H4 (cell line): ENCODE measurements around the gene DEAF1. TPM values are rescaled to one million over a fixed set of nuclear protein-coding genes. Genes with fewer than 3 reads are reported as not detected.

Experiments used
- DNase-seq: peaks from one replicate; pipeline ENCODE4 v3.0.0-alpha.2; 2015; ENCODE audit warnings: low spot score
- total RNA-seq: library from RNA; depleted of rRNA; stranded (reverse); fragments of >200 nt; shearing (Covaris generic); gene quantifications from 2 replicates; pipeline ENCODE4 v1.2.3, GENCODE V29; 2014

DEAF1 gene
- total RNA-seq, 1 experiment from 2014 or later = 24.9 TPM

DNA sequence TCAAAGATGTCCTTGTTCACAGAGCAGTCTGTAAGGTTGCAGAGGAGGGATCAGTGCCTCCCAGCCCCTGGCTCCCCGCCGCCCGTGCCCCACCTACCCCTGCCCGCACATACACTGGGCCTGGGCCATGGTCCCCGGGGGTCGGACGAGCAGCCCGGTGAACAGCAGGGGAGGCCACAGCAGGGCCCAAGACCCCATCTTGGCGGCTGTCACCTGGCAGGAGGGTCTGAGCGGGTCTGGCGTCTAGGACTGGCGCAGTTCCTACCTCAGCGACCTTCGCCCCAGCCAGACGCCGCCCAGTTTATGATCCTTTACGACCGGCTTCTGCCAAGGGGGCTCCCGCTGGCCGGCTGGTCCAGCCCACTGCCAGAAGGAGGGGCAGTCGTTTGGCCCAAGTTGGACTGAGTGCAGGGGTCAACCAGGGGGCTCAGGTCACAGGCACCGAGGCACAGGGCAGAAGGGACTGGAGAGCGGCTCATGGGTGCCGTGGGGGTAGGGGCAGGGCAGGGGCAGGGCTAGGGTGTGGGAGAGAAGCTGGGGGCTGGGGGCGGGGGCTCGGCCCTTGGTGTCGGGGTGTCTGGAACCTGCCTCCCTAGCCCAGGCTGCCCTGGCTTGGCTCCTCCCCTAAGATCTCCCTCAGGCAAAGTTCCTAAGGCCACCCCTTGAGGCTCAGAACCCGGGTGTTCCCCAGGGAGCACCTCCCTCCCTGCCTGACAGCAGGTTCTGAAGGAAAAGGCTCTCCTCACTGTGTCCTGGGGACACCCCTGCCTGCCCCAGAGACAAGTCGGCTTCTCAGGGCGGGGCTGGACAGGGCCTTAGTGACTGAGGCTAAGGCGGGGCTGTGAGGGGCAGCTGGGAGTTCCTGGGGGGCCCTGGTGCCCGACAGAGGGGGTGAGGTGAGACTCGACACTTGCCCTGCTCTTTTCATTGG is 70.1 kb downstream of the DEAF1 start, which contains the start of gene CDHR5:
TSS of gene CDHR5 (minus strand) at position 251 of the 931 bp plus-strand sequence. CDS start at position 198, 53 bp downstream.
- DNase-seq = no peak

DNA sequence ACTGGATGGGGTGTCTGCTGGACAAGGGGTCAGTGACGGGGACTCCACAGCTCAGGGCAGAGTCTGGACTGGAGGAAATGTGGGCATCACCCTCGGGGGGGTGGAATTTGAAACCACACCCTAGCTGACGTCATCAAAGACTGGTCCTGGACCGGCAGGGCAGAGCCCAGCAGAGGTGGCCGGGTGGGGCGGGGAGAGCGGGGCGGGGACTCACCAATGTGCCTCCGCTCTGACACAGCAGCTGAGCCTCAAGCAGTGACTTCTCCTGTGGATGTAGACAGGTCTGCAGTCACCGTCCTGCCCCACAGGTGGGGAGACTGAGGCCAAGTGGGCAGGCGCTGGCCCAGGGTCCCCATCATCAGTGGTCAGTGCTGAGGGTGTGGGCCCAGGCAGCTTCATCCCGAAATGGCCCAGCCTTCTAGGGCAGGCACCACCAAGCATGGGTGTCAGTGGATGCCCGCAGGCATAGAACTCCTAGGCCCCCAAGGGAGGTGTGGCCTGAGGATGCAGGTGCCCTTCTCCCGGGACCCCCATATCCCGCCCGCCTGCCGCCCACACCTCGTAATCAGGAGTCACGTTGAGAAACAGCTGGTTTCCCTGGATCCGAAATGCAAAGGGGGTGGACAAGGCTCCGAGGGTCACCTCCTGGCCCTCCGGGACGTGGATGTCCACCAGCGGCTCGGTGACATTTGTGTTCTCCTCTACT is 70.9 kb downstream of the DEAF1 start:
- peak; percentile 65 for DNase-seq

DNA sequence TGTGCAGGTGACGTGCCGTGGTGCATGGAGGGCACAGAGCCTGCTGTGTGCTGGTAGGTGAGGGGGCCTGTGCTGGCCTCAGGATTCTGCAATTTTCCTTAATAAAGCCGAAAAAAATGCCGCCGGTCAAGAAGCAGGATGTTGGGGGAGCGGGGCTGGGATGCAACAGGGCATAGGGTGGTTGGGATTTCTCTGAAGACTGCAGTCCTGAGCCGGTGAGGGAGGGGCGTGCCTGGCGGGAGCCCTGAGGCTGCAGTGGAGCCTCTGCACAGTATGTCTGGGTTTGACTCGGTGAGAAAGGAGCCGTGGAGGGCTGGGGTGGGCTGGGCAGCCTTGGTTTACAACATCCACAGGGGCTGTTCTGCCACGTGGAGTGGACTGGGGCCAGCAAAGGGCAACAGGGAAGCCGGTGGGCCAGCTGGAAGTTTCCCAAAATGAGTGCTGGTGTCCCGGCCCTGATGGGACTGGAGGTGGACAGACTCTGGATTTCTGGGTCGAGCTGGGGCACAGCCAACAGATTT is 71.6 kb downstream of the DEAF1 start:
- DNase-seq = no peak

DNA sequence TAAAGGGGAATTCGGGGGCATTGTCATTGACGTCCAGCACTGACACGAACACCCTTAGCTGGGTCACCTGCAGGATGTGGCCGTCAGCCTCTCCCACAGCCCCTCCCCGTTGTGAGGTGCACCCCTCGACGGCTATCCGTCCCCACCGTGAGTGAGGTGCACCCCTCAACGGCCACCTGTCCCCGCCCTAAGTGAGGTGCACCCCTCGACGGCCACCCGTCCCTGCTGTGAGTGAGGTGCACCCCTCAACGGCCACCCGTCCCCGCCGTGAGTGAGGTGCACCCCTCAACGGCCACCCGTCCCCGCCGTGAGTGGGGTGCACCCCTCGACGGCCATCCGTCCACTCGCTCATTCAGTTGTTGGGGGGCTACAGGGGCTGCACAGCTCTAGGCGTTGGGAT is 73.2 kb downstream of the DEAF1 start:
- no peak for DNase-seq

DNA sequence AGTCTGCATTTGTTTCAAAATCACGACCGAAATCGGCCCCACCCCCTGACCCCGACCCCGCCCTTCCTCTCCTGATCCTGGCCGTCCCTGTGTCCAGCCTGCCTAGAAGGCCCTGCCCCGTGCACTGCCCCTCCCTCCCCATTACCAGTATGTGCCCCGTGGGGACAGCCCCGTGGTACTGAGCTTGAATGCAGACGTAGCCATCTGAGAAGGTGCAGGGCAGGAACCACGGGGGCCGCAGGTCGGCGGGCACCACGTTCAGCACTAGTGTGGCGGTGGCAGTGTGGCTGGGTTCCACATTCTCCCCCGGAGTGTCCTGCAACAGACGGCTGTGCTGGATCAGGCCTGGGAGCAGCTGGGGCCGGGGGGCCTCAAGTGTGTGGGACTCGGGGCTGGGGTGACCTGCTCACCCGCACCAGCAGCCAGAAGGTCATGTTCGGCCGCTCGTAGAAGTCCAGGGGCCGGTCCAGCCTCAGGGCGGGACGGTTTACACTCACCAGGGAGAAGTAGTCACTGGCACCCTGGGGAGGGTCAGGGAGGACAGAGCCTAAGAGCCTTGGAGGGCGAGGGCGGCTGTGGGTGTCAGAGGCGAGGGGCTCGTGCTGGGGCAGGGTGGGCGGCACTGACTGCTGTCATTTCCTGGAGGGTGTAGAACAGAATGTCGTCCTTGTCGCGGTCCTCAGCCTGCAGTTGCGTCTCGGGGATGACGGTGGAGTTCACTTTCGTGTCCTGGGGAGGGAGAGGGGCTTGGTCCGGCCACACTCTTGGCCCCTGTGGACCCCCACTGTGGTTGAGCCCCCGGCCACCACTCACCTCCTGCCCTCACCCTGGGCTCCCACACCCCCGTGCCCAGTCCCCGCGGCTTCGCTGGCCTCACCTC is 73.8 kb downstream of the DEAF1 start:
- no peak for DNase-seq

DNA sequence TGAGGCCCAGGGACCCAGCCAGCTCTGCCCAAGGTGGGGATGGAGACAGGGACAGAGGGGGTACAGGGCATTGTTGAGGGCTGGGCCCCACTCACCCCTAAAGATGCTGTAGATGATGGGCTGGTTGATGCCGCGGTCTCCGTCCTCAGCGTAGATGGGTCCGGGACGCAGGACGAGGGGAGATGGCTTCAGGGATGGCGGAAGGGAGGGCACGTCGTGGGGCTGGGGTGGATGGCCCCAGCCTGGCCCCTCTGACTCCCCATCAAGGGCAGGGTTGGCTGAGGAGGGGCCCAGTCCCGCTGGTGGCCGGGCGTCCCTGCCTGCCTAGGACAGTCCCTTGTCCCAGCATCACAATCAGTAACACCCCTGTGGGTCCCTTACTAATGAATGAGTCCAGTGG is 74.8 kb downstream of the DEAF1 start:
- DNase-seq = no peak

DNA sequence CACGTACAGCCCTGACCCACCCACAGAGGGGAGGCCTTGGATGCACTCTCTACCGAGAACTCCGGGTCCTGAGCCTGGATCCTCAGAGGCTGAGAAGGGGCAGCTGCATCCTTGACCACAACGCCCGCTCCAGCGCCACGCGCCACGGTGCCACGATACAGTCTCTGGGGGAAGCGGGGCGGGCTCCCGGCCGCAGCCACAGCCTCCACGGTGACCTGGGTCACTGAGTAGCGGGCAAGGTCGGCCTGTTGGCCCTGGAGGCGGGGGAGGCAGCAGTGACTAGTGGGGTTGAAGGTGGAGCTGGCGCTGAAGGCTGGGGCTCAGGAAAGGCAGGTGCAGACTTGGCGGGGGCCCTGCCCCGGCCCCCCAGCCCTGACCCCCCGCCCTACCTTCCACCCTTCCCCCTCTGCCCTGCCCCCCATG is 75.4 kb downstream of the DEAF1 start:
- DNase-seq = no peak

DNA sequence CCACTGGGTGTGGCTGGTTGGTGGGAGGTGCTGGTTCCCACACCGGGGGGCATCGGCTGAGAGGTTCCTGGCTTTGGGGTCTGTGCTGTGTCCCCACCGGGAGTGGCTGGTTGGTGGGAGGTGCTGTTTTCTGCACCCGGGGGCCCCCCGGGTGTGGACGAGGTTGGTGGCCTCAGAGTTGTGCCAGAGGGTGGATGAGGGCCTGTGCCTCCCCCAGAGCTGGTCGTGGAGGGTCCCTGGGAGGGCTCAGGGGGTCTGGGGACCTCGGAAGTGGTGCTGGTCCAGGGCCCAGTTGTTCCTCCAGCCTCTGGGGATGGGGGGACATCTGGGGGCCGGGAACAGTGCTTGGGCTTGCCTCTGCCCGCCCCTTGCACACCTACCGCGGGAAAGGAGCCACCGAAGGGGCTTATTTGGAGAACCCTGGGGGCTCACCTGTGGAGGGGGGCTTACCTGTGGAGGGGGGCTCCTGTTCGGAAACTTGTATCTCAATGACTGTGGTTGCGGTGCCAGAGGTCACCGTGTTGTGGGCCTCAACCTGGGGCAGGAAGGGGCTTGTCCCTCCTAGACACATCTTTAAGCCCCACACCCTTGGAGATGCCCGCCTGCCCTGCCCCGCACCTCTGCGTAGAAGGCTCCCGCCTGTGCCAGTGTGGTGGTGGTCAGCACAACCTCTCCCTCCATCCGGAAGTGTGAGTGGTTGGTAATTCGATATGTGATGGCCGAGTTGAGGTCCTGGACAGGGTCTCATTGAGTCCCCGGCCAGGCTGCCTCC is 76.0 kb downstream of the DEAF1 start:
- DNase-seq = no peak

DNA sequence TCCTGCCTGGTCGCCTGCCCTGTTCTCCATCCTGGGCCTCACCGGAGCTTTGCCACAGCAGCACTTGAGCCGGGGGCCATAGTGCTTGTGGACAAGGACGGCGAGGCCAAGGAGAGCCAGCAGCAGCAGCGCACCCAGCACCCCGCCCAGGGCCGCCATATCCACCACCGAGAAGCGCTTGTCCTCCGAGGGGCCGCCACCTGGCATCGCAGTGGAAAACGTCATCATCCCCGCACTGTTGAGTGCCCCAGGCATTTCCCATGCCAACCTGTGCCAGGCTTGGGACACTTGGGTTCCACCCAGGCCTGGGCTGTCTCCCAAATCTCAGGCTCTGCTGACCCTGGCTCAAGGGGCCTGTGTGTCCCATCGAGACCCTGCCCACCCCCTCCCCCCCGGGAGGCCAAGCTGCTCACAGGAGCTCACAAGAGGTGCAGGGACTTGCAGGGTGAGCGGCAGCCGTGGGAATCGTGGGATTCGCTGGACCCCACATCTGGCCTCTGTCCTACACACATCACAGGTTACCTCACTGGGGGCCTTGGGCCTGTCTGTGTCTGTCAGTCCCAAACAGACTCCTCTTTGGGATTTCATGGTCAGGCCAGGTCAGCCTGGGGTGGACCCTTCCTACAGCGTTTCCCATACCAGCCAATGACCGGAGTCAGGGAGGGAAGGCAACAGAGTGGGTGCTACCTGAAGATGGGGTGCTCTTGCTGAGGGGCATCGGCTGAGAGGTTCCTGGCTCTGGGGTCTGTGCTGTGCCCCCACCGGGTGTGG is 76.9 kb downstream of the DEAF1 start:
- DNase-seq = no peak

DNA sequence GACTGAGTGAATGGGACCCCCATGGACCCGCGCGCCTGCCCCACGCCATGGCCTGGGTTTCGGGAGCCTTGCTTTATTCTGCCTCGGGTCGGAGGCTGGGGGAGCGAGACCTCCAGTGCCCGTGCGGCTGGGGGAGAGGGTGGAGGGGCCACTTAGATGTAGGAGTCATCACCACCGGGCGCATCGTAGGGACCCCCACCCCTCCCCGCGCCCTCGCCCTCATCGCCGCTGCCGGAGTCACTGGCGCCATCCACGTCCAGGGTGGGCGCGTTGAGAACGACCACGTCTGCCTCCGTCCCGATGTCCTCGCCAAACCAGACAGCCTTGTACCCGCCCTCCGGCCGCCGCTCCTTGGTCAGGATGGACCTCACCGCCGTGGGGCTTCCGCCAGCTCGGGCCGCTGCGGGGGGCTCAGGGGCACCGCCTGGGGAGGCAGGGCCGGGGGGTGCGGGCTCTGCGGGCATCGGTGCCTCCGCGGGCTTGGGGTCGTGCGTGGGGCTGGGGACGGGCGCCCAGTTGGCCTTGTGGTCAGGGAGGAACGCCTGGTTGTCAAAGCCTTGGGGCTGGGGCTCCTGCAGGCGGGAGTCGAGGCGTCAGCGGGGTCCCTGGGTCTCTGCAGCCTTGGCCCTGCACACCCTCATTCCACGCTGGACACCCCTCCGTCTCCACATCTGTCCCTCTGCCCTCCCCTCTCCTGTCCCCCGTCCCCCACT is 77.7 kb downstream of the DEAF1 start:
- DNase-seq = no peak

DNA sequence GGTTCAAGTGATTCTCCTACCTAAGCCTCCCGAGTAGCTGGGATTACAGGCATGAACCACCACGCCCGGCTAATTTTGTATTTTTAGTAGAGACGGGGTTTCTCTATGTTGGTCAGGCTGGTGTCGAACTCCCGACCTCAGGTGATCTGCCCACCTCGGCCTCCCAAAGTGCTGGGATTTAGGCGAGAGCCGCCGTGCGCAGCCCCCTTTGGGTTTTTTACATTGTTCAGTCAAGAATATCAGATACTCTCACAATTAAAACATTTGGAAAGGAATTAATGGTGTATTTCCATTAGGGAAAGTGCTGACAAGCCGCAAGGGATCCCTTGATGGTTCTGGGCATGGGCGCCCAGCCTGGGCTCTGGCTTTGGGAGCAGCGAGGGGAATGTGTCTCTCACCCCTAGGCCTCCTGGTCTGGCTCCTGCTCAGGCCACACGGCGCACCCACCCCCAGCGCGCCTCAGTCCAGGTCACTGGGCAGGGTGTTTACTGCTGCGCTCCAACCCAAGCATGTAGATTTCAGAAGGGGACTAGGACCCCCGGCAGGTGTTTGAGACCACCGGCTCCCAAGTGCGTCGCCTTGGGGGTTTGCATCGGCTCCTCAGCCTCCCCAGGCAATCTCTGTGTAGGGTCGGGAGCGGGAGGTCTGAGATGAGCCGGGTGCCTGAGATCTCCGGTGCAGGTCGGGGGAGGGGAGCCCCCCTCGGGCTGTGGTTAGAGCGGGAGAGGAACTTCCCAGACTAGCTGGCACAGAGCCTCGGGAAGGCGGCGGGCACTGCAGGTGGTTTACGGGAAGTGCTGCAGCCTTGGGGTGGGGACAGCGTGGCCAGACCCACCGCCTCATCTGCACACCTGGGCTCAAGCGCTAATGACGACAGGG is 78.5 kb downstream of the DEAF1 start:
- DNase-seq = no peak

DNA sequence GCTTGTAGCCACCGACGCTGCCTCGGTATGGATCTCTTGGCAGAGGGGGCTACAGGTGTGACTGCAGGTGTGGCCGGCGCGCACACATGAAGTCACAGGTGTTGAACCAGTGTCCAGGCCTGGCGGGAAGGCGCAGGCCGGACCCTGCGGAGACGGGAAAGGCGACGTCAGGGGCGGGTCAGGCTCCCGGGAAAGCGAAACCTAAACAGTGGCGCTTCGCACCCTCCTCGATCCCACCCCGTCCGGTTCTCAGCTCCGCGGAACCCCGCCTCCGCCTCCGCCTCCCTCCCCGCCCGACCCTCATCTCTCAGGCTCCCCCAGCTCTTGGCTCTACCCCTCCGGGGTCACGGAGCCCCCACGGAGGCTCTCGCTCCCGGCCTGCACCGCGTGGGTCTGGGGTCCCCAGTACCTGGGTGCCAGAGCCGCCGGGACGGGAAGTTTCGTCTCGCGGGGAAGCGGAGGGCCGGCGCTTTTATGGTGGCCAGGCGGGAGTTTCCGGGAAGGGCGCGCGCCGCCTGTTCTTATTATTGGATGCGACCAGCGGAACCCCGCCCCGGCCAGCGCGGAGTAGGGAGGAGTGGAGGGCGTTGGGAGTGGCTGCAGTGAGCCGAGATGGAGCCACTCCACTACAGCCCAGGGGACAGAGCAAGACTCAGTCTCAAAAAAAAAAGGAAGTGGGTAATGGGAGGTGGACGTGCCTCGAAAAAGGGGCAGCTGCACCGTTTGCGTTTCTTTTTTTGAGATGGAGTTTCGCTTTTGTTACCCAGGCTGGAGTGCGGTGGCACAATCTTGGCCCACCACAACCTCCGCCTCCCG is 79.3 kb downstream of the DEAF1 start, which contains the start of gene IRF7:
TSS of gene IRF7 (minus strand) at position 447 of the 816 bp plus-strand sequence. CDS start 586 bp downstream, outside the sequence.
- peak; percentile 80 for DNase-seq

DNA sequence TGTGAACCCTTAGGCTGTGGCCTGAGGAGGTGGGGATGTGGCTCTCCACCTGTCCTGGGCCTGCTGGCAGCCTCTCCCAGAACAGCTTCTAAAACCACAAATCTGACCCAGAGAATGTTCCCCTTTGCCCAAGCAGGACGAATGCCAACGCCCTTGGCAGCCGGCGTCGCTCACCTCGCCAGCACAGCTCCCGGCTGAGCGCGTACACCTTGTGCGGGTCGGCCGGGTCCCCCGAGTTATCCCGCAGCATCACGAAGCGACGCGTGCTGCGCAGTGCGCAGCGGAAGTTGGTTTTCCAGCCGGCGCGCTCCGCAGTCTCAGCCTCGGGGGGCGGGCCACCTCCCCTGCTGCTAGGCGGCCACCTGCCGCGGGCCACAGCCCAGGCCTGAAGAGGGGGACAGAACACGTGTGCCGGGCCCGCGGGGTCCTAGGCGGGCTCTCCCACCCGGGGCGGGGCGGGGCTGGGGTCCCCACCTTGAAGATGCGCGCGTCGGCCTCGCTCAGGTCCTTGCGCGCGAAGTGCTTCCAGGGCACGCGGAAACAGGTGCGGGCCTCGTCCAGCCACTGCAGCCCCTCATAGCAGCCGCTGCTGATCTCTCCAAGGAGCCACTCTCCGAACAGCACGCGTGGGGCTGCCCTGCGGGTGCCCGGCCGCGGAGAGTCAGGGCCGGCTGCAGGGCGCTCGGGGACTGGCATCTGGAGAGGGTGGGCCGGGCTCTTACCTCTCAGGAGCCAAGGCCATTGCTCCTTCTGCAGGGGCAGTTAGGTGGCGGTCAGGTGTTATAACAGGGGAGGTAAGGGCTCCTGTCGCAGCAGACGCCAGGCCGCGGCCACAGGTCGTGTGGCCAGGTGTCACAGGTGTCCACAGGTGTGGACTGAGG is 80.2 kb downstream of the DEAF1 start:
- DNase-seq = no peak

DNA sequence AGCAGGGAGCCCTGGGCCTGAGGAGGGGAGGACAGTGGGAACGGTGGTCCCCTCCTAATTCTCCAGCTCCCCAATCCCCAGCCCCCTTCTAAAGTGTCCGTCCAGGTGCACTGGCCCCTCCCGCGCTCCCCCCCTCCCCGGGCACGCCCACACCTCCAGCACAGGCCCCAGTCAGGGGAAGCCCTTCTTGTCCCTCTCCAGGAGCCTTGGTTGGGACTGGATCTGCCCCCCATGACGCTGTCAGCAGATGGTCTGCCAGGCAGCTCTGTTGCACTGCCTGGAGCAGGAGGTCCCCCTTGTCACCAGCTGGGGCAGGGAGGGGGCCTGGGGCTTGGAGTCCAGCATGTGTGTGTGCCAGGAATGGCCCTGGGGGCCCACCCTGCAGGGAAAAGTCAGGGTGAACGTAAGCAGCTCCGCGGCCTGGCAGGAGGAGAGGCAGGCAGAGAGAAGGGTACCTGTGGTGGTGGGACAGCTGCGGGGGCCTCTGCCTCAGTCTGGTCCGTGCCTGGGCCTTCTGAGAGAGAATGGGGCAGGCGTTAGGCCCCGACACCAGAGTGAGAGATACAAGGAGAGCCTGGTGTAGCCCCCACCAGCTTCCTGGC is 80.9 kb downstream of the DEAF1 start:
- no peak for DNase-seq

DNA sequence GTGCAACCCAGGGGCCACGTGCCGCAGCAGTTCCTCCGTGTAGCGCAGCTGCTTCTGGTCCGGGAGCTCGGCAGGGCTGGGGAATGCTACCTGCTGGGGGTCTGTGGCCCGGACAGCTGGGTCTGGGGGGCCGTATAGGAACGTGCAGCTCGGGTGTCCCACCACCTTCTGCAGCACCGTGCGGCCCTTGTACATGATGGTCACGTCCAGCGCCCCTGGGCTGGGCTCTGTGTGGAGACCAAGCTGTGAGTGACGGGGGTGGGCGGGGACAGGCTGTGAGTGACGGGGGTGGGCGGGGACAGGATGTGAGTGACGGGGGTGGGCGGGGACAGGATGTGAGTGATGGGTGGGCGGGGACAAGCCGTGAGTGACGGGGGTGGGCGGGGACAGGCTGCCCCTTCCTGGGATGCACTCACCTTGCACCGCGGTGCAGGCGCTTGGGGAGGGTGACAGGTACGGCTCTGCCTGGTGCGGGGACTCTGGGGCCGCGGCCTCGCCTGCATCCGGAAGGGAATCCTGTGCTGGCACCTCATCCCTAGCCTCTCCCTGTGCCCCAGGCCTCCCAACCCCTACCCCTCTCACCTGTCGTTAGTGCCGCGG is 81.6 kb downstream of the DEAF1 start:
- DNase-seq = no peak

DNA sequence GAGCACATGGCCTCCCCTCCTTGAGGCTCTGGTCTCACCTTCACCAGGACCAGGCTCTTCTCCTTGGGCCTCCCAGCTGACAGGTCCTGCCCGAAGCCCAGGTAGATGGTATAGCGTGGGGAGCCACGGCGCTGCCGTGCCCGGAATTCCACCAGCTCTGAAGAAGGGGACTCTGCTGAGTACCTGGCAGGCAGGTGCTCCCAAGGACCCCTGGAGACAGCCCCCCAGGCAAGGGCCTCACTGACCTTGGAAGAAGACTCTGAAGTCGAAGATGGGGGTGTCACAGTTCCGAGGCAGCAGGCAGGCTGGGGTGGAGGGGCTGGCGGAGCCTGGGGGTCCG is 82.1 kb downstream of the DEAF1 start:
- no peak for DNase-seq
